HG02981 (cell line): ENCODE measurements around the gene TNFAIP6.

Source experiments
- ATAC-seq: cut with Tn5 transposase; IDR thresholded peaks from one replicate; pipeline ENCODE4 v1.9.1; 2021; ENCODE audit warnings: mild to moderate bottlenecking, moderate library complexity; ENCODE audit not compliant: unreplicated experiment

TNFAIP6 gene

DNA sequence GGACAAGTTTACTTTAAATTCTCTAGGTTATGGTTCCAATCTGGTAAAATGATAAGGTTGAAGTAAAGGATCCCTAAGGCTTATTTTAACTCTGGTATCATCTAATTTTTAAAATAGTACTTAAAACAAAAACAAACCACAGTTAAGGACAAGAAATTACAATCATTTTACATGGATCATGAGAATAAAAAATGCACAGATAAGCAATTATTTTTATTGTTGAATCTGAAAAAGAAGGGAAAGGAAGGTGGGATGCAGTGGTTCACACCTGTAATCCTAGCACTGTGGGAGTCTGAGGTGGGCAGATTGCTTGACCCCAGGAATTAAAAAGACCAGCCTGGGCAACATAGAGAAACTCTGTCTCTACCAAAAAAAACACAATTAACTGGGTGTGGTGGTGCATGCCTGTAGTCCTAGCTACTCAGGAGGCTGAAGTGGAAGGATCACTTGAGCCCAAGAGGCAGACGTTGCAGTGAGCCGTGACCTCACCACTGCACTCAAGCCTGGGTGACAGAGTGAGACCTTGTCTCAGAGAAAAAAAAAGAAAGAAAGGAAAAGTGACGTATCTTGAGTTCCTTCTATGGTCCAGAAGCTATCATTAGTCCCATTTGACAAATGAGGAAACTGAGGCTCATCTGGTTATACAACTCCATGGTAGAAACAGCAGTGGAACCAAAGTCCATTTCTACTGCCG is 2.5 kb downstream of the TNFAIP6 start:
- ATAC-seq = no peak

DNA sequence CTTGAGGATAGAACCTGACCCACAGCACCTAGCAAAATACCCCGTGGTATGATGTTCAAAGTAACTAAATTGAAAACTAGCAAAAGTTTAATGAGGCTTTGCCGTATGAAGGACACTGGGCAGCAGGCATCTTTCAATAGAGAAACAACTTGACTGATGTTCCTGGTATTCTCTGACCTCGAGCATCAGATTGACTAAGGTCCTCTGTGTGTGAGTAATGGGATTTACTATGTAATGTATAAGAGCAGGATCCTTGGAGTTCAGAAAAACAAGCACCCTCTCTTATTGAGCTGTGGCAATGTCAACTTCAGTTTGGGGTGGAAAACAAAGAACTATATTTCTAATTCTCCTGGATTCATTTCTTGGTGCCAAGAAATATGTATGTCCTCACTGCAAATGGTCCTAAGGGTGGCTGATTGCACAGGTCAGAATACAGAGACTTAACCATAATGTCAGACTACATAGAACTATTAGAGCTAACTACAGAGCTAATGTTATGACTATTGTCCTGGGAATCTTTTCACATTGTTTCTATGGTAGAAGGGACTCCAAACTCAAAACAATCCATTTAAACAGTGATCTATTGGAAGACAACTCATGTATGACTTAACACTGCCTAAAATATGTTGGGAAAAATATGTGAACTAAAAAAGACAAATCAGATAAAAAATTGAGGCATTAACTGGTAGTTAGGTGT is 4.4 kb downstream of the TNFAIP6 start:
- ATAC-seq = no peak

DNA sequence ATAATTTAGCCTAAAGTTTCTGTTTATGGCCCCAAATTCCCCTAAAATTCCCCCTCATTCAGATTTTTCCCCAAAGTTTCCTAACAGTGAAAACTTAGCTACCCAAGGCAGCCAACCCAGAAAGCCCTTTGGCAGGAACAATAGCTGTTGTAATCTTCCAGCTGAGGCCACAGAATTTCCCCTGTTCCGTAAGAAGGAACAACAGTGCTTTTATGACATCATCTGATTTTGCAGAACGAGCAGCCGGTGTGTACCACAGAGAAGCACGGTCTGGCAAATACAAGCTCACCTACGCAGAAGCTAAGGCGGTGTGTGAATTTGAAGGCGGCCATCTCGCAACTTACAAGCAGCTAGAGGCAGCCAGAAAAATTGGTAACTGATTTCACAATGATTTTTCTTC is 6.3 kb downstream of the TNFAIP6 start:
- ATAC-seq = peak; percentile 74

DNA sequence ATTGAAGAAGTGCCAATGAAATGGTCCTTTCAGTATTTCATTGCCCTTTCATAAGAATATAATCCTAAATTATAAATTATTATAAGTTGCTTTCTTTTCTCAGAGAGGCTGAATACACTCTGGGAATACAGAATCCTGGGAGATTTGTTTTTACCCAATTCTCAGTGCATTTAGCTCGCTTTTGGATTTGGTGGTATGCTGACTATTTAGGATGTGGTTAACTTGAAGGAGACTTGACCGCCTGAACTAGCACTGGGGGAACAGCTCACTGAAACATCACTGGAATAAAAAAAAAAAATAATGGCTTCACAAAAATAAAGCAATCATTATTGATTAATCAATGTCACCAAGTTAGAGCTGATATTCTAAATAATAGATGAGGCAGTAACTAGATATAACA is 10.2 kb downstream of the TNFAIP6 start:
- no peak for ATAC-seq

DNA sequence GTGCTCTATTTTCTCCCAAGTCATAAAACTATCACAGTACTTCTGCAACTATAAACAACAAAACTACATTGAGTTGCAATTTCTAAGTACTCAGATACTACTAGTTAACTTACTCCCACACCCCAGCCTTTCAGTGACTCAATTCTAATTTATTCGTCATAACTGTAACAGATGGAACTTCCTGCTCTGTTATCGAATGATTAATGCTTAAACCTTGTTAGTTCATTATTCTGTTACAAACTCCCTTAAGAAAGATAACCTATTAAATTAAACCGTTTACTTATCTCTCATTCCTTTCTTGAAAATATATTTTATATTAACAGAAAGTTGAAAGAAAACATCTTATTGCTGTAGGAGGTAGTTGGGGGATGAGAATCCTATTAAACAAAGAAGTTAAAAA is 17.0 kb downstream of the TNFAIP6 start:
- peak; percentile 99 for ATAC-seq

DNA sequence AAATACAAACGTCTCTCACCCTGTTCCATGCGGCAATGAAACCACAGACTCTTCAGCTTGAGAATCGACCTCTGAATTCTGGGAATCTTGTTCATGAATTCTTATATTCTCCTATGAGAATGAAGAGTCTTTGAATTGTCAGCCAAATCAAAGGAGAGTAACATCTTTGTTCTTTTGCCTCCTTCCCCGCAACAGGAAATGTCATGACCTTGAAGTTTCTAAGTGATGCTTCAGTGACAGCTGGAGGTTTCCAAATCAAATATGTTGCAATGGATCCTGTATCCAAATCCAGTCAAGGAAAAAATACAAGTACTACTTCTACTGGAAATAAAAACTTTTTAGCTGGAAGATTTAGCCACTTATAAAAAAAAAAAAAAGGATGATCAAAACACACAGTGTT is 21.8 kb downstream of the TNFAIP6 start:
- ATAC-seq = no peak

DNA sequence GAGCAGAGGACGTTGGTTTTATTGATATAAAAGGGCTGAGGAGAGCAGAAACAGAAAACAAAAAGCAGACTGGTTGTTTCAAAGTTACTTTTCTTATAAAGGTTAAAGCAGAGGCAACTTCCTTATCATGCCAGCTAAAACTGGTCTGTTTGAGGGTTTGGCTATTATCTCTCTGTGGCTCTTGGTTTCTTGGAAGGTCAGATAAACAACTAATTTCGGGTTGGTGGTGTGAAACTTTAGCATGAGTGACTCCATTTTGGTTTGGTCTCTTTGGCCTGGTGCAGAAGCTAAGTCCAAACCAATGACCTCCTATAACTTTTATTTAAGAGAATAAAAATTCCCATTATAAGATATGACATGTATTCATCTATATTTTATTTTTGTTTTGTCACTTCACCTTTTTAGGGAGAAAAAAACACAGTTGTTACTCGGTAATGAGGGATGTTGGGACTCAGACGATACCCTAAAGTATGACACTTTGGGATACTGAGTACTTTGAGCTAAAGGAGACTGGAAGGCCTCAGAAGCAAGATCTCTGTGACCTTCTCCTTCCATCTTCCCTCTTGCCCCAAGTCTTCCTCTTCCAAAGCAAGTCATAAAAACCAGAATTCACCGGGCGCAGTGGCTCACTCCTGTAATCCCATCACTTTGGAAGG is 23.3 kb downstream of the TNFAIP6 start:
- ATAC-seq = no peak

DNA sequence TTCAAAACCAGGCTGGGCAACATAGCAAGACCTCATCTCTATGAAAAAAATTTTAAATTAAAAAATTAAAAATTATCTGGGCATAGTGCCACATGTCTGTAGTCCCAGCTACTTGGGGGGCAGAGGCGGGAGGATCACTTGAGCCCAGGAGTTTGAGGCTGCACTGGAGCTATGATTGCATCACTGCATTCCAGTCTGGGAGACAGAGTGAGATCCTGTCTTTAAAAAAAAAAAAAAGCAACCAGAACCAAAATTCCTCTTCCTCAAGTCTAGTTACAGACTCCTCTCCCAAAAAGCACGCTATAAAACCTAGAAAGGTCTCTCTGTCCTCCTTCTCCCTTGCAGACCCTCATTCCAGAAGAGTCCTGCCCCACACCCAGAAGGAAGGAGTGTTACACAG is 23.9 kb downstream of the TNFAIP6 start:
- no peak for ATAC-seq

DNA sequence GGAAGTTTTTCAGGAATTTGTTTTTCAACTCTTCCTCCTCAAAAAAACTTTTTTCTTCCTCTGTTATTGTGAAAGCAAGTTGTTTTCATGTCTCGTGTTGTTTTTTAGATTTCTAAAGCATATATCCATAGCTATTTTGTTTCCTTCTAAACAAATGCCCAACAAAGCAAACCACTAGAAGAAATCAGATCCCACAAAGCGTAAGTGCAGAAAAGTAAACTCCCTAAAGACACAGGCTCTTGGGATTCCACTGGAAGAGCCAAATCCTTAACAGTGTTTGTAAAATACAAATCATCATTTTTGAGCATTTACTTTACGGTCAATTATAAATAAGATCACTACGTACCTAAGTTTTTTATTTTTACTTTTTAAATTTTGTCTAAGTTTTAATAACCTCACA is 30.6 kb downstream of the TNFAIP6 start:
- ATAC-seq = no peak

DNA sequence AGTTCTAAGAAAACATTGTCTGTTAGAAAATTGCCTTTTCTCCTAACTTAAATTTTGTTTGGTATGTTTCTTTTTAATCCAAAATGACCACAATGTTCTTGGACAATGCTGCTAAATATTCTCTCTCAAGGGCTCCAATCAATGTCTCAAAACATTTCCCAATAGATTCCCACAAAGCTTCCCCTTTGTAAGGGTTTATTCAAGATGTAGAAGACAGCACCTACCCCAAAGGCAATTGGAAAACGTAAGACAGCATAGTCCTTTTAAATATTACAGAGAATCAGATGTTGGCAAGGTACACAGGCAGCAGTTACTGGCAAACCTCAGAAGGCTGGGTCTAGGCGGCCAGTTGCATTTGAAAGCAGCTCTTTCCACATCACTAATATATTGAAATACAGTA is 34.0 kb downstream of the TNFAIP6 start:
- no peak for ATAC-seq

DNA sequence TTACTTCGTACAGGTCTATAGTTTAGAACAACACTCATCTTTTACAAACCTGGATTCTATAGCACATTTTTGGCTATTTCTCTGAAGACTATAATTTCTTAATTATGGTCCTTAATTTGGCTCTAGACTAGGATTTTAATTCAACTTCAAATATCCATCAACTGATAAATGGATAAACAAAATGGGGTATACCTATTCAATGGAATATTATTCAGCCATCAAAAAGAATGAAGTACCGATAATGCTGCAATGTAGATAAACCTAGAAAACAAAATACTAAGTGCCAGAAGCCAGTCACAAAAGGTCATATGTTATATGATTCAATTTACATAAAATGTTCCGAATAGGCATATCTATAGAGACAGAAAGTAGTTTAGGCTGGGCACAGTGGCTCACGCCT is 37.1 kb downstream of the TNFAIP6 start:
- ATAC-seq = no peak

DNA sequence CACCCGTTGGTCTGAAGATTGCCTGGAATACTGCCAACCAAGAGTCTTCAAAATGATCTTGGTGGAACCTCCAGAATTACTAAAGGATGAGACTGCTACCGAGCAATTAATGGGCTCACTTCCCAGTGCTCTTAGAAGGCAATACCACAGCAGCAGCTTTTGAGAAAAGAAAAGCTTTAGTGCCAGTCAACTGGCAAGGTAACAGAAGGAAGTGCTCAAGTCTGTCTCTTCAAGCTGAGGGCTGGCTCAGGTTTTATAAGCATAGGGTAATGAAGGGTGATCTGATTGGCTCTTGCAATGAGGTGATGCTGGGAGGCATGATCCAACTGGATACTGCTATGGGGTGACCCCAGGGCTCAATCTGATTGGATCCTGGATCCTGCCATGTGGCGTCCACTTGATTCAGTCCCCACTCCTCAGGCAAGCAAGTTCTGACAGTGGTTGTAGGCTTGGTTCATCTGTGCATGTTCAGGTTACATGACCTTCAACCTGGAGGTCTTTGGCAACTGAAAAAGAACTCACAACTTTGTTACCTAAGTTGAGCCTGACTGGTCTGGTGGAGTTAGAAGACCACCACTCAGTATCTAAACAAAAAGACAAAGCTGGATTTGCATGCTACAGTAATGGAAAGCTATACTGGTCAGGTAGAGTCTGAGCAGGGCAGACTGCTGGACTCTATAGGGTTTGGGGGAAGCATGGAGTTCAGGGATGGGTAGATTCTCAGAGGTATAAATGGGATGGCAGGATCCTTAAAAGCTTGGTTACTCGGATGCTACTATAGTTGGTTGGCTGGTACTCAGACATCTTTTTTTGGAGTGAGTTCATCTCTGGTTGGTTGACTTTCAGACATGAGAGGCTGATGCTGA is 38.4 kb downstream of the TNFAIP6 start:
- no peak for ATAC-seq

DNA sequence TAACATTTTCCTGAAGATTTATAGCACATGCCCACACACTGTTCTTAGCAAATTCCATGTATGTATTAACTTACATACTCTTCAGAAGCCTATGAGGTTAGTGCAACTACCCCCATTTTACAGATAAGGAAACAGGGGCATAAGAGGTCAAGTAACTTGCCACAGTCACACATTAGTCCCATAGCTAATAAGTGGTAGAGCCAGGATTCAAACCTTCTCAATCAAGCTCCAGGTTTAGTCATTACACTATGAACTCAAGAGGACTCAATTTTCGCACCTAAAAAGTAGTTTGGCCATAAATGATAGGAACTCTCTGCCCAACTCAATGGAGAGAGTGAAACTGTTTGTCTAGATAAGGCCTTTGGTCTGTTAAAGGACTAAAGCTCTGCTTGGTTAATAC is 42.6 kb downstream of the TNFAIP6 start:
- no peak for ATAC-seq

DNA sequence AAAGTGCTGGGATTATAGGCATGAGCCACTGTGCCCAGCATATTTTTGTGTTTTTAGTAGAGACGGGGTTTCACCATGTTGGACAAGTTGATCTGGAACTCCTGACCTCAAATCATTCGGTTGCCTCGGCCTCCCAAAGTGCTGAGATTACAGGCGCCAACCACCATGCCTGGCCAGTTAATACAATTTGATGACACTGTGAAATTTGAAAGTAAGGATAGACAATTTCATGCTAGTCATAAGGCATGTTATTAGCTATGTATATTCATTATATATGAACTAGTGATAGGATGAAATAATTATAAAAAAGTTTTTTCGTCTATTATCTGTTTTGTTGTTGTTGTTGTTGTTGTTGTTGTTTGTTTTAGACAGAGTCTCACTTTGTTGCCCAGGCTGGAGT is 43.8 kb downstream of the TNFAIP6 start:
- ATAC-seq = no peak

DNA sequence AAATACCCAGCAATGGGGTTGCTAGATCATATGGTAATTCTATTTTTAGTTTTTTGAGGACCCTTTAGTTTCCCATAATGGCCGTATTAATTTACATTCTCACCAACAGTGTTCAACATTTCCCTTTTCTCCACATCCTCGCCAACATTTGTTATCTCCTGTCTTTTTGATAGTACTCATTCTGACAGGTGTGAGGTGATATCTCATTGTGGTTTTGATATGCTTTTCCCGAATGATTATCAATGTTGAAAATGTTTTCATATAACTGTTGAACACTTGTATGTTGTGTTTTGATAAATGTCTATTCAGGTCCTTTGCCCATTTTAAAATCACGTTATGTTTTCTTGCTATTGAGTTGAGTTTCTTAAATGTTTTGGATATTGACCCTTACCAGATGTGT is 46.5 kb downstream of the TNFAIP6 start:
- ATAC-seq = no peak

DNA sequence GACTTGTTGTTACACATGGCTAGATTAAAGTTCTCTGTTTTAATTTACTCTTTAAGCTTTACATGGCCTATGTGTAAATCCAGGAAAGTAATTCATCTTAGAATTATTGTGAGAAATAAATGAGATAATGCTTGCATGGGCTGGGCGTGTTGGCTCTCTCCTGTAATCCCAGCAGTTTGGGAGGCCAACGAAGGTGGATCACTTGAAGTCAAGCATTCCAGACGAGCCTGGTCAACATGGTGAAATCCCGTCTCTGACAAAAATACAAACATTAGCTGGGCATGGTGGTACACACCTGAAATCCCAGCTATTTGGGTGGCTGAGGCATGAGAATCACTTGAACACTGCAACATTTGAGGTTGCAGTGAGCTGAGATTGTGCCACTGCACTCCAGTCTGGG is 48.0 kb downstream of the TNFAIP6 start:
- no peak for ATAC-seq

DNA sequence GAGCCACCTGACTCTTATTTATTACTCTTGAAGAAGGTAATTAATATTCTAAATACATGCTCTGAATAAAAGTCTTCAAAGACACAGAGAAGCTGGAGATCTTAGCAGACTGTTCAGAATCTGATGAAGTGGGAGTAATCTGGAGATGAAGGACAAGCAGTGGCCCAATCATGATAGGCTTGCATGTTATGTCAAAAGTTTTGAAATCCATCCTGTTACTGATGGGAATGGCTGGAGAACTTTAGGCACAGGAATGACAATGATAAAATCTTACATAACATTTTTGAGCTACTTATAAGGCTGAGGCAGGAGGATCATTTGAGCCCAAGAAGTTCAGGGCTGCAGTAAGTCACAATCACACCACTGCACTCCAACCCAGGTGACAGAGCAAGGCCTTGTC is 49.9 kb downstream of the TNFAIP6 start:
- no peak for ATAC-seq

DNA sequence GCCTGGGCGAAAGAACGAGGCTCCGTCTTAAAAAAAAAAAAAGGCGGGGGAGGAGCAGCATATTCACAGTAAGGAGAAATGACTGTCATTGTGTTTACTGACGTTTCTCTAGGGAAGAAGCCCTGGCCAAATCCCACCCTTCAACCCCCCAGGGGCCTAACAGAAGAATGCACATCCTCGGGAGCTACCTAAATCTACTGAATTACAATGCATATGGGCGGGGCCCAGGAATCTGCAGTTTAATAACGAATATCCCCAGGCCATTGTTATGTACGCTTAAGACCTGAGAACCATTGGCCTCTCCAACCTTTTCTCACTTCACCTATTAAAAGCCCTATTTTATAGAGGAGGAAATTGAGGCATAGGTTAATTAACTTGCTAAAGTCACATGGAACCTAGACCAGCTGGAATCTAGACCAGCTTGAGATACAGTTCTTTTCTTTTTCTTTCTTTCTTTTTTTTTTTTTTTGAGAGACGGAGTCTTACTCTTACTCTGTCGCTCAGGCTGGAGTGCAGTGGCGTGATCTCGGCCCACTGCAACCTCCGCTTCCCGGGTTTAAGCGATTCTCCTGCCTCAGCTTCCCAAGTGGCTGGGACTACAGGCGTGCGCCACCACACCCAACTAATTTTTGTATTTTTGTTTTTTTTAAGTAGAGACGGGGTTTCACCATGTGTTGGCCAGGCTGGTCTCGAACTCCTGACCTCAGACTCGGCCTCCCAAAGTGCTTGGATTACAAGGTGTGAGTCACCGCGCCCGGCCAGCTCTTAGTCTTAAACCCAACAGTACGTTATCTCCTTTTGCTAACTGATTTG is 51.6 kb downstream of the TNFAIP6 start:
- ATAC-seq = no peak

DNA sequence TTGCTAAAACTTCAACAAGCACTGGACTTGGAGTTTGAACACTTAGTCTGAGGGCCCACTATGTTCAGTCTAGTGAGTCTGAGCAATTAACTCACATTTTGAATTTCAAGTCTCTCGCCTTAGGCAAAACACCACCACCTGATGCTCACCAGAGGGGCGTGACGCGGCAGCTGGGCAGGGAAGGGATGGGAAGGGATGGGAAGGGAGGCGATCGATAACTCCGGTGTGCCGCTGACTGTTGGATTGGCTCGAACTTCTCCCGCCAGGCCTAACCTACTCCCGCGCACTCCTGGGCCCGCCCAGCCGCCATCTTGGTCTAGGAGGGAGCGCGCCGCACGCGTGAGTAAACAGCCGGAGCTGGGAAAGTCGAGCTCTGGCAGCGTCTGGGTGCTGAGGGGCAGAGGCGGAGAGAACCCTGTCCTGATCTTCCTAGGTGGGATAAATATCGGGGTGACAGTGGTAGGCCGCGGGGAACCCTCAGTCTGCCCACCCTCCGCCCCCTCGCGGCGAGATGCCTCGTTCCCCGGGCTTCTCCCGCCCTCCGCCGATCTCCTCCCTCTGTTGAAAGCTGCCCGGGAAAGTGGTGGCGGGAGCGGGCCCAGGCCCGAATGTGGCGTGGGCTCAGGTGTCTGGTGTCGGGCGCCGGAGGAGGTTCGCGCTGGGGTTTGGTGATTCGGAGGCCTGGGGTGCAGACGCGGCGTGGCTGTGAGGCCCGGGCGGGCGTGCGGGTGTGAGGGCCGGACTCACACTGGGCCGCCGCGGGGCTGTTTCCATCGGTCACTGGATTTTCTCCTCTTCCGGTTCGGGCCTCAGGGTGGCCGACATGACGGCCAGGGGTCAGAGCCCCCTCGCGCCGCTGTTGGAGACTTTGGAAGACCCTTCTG is 52.5 kb downstream of the TNFAIP6 start, which contains the start of gene RIF1:
Gene RIF1 (plus strand): TSS at position 302 of the 884 bp plus-strand sequence. CDS start 522 bp downstream, at position 824.
- peak; percentile 89 for ATAC-seq
